Nephron progenitor cell (in vitro differentiated cells): ENCODE data around the gene ARL13B.

Experiments
- DNase-seq: peaks from one replicate; pipeline ENCODE4 v3.0.0; 2021
- H3K27ac Mint-ChIP-seq: 2 replicates; pipeline ENCODE4 v1.8.0; 2021; ENCODE audit warnings: mild to moderate bottlenecking, moderate library complexity, mixed read lengths
- H3K27me3 Mint-ChIP-seq: 2 replicates; pipeline ENCODE4 v1.8.0; 2021; ENCODE audit warnings: mild to moderate bottlenecking, low read depth, mixed read lengths; ENCODE audit not compliant: poor library complexity
- H3K36me3 Mint-ChIP-seq: 2 replicates; pipeline ENCODE4 v1.8.0; 2021; ENCODE audit warnings: low read depth, mixed read lengths
- H3K4me1 Mint-ChIP-seq: 2 replicates; pipeline ENCODE4 v1.8.0; 2021; ENCODE audit warnings: mixed read lengths
- H3K4me3 Mint-ChIP-seq: 2 replicates; pipeline ENCODE4 v1.8.0; 2021; ENCODE audit warnings: mild to moderate bottlenecking, moderate library complexity, mixed read lengths
- H3K9me3 Mint-ChIP-seq: 2 replicates; pipeline ENCODE4 v1.8.0; 2021; ENCODE audit warnings: mild to moderate bottlenecking, moderate library complexity, mixed read lengths
- TF ChIP-seq, protein P1 (sequence below): fragments of 200-600 bp; sonication (generic); IDR thresholded peaks from 2 replicates; pipeline ENCODE4 v1.5.0; 2021; ENCODE audit warnings: antibody characterized with exemption

Gene ARL13B

GRCh38 chr3:93973131-93974126, 6.5 kb upstream of the ARL13B start, which contains the start of gene PROS1:
TSS of gene PROS1 (minus strand) at chr3:93973896. CDS start at chr3:93973749, 147 bp downstream.
- Mint-ChIP-seq H3K36me3 (peaks cover 4% of the 10 kb centered on the region), H3K27me3 (peaks cover 13% of the 10 kb centered on the region), H3K9me3 (no peaks in the 10 kb centered on the region), H3K4me1 (peaks cover 13% of the 10 kb centered on the region), H3K4me3 (peak within 1 kb of the TSS; percentile 91), H3K27ac (peak within 1 kb of the TSS; percentile 98)
- TF ChIP-seq, protein P1, sequence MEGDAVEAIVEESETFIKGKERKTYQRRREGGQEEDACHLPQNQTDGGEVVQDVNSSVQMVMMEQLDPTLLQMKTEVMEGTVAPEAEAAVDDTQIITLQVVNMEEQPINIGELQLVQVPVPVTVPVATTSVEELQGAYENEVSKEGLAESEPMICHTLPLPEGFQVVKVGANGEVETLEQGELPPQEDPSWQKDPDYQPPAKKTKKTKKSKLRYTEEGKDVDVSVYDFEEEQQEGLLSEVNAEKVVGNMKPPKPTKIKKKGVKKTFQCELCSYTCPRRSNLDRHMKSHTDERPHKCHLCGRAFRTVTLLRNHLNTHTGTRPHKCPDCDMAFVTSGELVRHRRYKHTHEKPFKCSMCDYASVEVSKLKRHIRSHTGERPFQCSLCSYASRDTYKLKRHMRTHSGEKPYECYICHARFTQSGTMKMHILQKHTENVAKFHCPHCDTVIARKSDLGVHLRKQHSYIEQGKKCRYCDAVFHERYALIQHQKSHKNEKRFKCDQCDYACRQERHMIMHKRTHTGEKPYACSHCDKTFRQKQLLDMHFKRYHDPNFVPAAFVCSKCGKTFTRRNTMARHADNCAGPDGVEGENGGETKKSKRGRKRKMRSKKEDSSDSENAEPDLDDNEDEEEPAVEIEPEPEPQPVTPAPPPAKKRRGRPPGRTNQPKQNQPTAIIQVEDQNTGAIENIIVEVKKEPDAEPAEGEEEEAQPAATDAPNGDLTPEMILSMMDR, result no peak
- peak; percentile 75 for DNase-seq

GRCh38 chr3:93981649-93982048, 1.7 kb downstream of the ARL13B start:
- no peaks in the 10 kb centered on the region for H3K36me3 Mint-ChIP-seq
- H3K4me3 Mint-ChIP-seq, result peak overlapping the region; percentile 96
- TF ChIP-seq, protein P1, result no peak
- H3K9me3 Mint-ChIP-seq, result no peaks in the 10 kb centered on the region
- DNase-seq, result no peak
- peaks cover 3% of the 10 kb centered on the region for H3K27me3 Mint-ChIP-seq
- peaks cover 27% of the 10 kb centered on the region for H3K4me1 Mint-ChIP-seq
- H3K27ac Mint-ChIP-seq, result no peak overlapping the region

DNA sequence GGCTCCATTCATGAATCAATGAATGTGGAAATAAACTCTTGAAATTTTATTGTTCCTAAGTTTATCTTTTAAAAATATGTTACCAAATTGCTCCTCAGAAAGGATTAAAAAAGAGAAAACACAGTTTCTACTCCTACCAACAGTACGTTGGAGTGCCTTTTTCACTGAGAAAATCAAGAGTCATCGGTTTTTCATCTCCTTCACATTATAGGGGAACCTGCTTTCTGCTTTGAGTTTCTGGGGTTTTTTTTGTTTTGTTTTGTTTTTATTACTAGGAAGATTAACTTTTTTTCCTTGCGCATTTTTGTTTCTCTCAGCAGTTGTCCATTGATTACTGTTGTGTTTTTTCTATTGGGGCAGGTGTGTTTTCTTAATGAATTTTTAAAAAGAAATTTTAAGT, 3.5 kb downstream of the ARL13B start:
- H3K9me3 Mint-ChIP-seq, result no peaks in the 10 kb centered on the region
- no peak overlapping the region for H3K27ac Mint-ChIP-seq
- no peak for DNase-seq
- H3K27me3 Mint-ChIP-seq, result no peaks in the 10 kb centered on the region
- H3K4me3 Mint-ChIP-seq, result no peak overlapping the region
- TF ChIP-seq, protein P1, result no peak
- H3K4me1 Mint-ChIP-seq, result peaks cover 36% of the 10 kb centered on the region
- H3K36me3 Mint-ChIP-seq, result no peaks in the 10 kb centered on the region

GRCh38 chr3:93984618-93985017, 4.7 kb downstream of the ARL13B start:
- DNase-seq, result no peak
- Mint-ChIP-seq H3K4me1 (peaks cover 36% of the 10 kb centered on the region), H3K36me3 (no peaks in the 10 kb centered on the region), H3K27ac (no peak overlapping the region), H3K9me3 (no peaks in the 10 kb centered on the region), H3K4me3 (no peak overlapping the region), H3K27me3 (no peaks in the 10 kb centered on the region)
- TF ChIP-seq, protein P1, result no peak

DNA sequence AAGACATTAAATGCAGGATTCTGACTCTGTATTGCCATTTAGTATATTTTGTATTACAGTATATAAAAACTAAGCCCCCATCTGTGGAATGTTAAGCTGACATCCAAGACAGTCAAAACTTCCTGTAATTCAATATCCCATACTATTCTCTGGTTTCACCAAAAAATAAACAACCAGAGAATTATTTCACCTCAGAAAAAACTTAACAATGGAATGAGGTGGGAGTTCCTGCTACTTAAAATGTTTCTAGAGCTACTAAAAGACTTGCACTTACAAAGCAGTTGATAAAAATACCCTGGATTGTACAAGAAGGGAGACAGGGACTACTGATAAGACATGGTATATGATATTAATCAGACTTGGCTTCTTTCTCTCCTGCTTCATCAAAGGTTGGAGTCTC, 8.3 kb downstream of the ARL13B start:
- TF ChIP-seq, protein P1, result no peak
- H3K4me3 Mint-ChIP-seq, result no peak overlapping the region
- DNase-seq, result no peak
- no peaks in the 10 kb centered on the region for H3K9me3 Mint-ChIP-seq
- H3K27me3 Mint-ChIP-seq, result no peaks in the 10 kb centered on the region
- H3K36me3 Mint-ChIP-seq, result no peaks in the 10 kb centered on the region
- H3K4me1 Mint-ChIP-seq, result peaks cover 33% of the 10 kb centered on the region
- peak overlapping the region; percentile 22 for H3K27ac Mint-ChIP-seq
